ENCODE results near the gene RIIAD1. TPM values are rescaled to one million over a fixed set of nuclear protein-coding genes. Genes with fewer than 3 reads are reported as not detected.
A peak's percentile ranks its signal among the peaks of the same experiment; 100 is the strongest.
"Not testable (repeated sequence)": the region's sequence is repeated elsewhere in the genome, so short reads cannot be mapped to it uniquely, and the experiment has no call there.

RIIAD1 gene
- total RNA-seq (2.7 TPM), polyA plus RNA-seq (ENCODE audit: insufficient read depth in 1 of 8, insufficient read length in 8 of 8, low replicate concordance in 1 of 8) (1 to 10 TPM in 5 of 8 donors, under 1 TPM in 2, not detected in 1; 0.59 to 3.4 (median 1.4) TPM)
- long read RNA-seq, donor 1 = 0 reads
- long read RNA-seq, donor 2 = 0 reads
- long read RNA-seq, donor 3 = 0 reads
- long read RNA-seq, donor 4 = 0 reads
- long read RNA-seq, donor 5, partial matches to known transcripts = 0 of 2 reads
- long read RNA-seq, donor 5, other reads (novel, unspliced or antisense) = 0 of 2 reads
- long read RNA-seq, donor 6, partial matches to known transcripts = 0 of 1 reads
- long read RNA-seq, donor 6, other reads (novel, unspliced or antisense) = 0 of 1 reads
- long read RNA-seq, donor 7, partial matches to known transcripts = 0 of 3 reads
- long read RNA-seq, donor 7, other reads (novel, unspliced or antisense) = 0 of 3 reads
- long read RNA-seq, donor 8, partial matches to known transcripts = 0 of 1 reads
- long read RNA-seq, donor 8, other reads (novel, unspliced or antisense) = 0 of 1 reads
- long read RNA-seq, donor 9 = 0 reads
- long read RNA-seq, donor 10 = 0 reads
- long read RNA-seq, donor 11 = 0 reads

- Histone ChIP-seq H3K9me3 (replicated peaks; ENCODE audit: control insufficient read depth, low read depth, low read length) (no peaks in the 10 kb centered on the region), H3K4me1 (ENCODE audit: control insufficient read depth, insufficient read depth, low read length) (peaks cover 27% of the 10 kb centered on the region), H3K27ac (ENCODE audit: low read length) (peak within 1 kb of the TSS; percentile 69), H3K4me3 (ENCODE audit: low read length) (peak within 1 kb of the TSS; percentile 41), H3K27me3 (ENCODE audit: control insufficient read depth, insufficient read depth, low read length) (peaks cover 54% of the 10 kb centered on the region), H3K36me3 (ENCODE audit: control insufficient read depth, insufficient read depth, low read length) (no peaks in the 10 kb centered on the region)
- DNase-seq = peak; percentile 55
- WGBS (ENCODE audit: insufficient coverage) = 0% methylated on average over 31 of the region's 44 CpGs
Observed at GRCh38 chr1:151720974-151721787, at the start of gene RIIAD1. TSS of gene RIIAD1 (plus strand) at chr1:151721522. CDS start at chr1:151721537, 15 bp downstream.

- Histone ChIP-seq H3K4me3 (ENCODE audit: low read length) (no peak overlapping the region), H3K27me3 (ENCODE audit: control insufficient read depth, insufficient read depth, low read length) (no peaks in the 10 kb centered on the region), H3K36me3 (ENCODE audit: control insufficient read depth, insufficient read depth, low read length) (peaks cover 14% of the 10 kb centered on the region), H3K27ac (ENCODE audit: low read length) (no peak overlapping the region), H3K9me3 (replicated peaks; ENCODE audit: control insufficient read depth, low read depth, low read length) (peaks cover 6% of the 10 kb centered on the region), H3K4me1 (ENCODE audit: control insufficient read depth, insufficient read depth, low read length) (no peaks in the 10 kb centered on the region)
- no CpG with 5 or more reads among the region's 1 CpG for WGBS (ENCODE audit: insufficient coverage)
- no peak for DNase-seq
Observed at GRCh38 chr1:151673407-151673806, 47.9 kb upstream of the RIIAD1 start.

- no peak for DNase-seq
- Histone ChIP-seq H3K36me3 (ENCODE audit: control insufficient read depth, insufficient read depth, low read length) (peaks cover 9% of the 10 kb centered on the region), H3K27ac (ENCODE audit: low read length) (no peak overlapping the region), H3K9me3 (replicated peaks; ENCODE audit: control insufficient read depth, low read depth, low read length) (no peaks in the 10 kb centered on the region), H3K27me3 (ENCODE audit: control insufficient read depth, insufficient read depth, low read length) (no peaks in the 10 kb centered on the region), H3K4me3 (ENCODE audit: low read length) (no peak overlapping the region), H3K4me1 (ENCODE audit: control insufficient read depth, insufficient read depth, low read length) (no peaks in the 10 kb centered on the region)
- no CpG with 5 or more reads among the region's 4 CpGs for WGBS (ENCODE audit: insufficient coverage)
Observed at GRCh38 chr1:151680391-151680790, 40.9 kb upstream of the RIIAD1 start.

DNA sequence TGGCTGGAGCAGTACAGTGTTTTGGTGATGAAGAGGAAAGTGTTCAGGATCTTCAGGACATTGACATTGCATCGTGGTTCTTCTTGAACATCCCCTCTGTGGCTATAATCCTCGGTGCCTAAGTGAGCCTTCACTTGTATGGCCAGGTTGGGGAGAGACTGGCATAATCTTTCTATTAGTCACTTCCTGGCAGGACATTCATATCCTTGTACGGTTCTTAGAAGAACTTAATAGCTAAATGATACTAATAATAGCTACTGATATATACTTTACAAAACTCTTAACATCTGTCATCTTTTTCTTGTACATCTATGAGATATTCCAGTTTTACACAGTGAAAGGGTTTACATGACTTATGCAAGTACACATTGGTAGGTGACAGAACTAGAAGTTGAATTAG lies 40.5 kb upstream of the RIIAD1 start:
- Histone ChIP-seq H3K36me3 (ENCODE audit: control insufficient read depth, insufficient read depth, low read length) (peaks cover 9% of the 10 kb centered on the region), H3K9me3 (replicated peaks; ENCODE audit: control insufficient read depth, low read depth, low read length) (no peaks in the 10 kb centered on the region), H3K27me3 (ENCODE audit: control insufficient read depth, insufficient read depth, low read length) (no peaks in the 10 kb centered on the region), H3K4me1 (ENCODE audit: control insufficient read depth, insufficient read depth, low read length) (no peaks in the 10 kb centered on the region), H3K27ac (ENCODE audit: low read length) (no peak overlapping the region), H3K4me3 (ENCODE audit: low read length) (no peak overlapping the region)
- no peak for DNase-seq
- no CpG with 5 or more reads among the region's 3 CpGs for WGBS (ENCODE audit: insufficient coverage)

DNA sequence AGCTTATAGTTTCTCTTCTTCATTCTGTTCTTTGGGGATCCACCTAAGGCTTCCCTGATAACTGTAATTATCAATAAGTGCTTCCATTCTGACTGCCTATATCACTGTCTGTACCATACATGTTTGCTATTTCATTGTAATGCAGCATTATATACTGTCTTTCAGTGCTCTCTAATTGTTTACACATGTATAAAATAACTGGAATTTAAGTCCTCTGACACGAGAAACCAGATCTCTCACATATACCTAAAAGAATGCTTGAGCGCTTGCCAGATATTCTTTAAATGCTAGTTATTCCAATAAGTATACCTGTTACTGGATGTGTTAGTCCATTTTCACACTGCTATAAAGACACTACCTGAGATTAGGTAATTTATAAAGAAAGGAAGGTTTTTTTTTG lies 39.4 kb upstream of the RIIAD1 start:
- H3K27me3 ChIP-seq (ENCODE audit: control insufficient read depth, insufficient read depth, low read length) = no peaks in the 10 kb centered on the region
- no peaks in the 10 kb centered on the region for H3K4me1 ChIP-seq (ENCODE audit: control insufficient read depth, insufficient read depth, low read length)
- H3K4me3 ChIP-seq (ENCODE audit: low read length) = no peak overlapping the region
- no peaks in the 10 kb centered on the region for H3K9me3 ChIP-seq (replicated peaks; ENCODE audit: control insufficient read depth, low read depth, low read length)
- WGBS (ENCODE audit: insufficient coverage) = no CpG with 5 or more reads among the region's 2 CpGs
- H3K36me3 ChIP-seq (ENCODE audit: control insufficient read depth, insufficient read depth, low read length) = peaks cover 11% of the 10 kb centered on the region
- no peak for DNase-seq
- H3K27ac ChIP-seq (ENCODE audit: low read length) = no peak overlapping the region

DNA sequence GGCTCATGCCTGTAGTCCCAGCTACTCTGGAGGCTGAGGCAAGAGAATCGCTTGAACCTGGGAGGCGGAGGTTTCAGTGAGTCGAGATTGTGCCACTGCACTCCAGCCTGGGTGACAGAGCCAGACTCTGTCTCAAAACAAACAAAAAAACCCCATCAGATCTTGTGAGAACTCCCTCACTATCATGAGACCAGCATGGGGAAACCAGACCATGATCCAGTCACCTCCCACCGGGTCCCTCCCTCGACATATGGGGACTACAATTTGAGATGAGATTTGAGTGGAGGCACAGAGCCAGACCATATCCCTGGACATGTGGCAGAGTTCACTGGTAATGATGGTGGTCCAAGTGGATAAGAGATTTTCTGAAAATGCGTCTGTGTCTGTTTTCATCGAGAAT lies 38.4 kb upstream of the RIIAD1 start:
- not testable (repeated sequence) for DNase-seq; H3K27ac ChIP-seq (ENCODE audit: low read length); H3K4me3 ChIP-seq (ENCODE audit: low read length); H3K4me1 ChIP-seq (ENCODE audit: control insufficient read depth, insufficient read depth, low read length); H3K36me3 ChIP-seq (ENCODE audit: control insufficient read depth, insufficient read depth, low read length); H3K9me3 ChIP-seq (replicated peaks; ENCODE audit: control insufficient read depth, low read depth, low read length); H3K27me3 ChIP-seq (ENCODE audit: control insufficient read depth, insufficient read depth, low read length)
- 87% methylated on average over 3 of the region's 7 CpGs for WGBS (ENCODE audit: insufficient coverage)

DNA sequence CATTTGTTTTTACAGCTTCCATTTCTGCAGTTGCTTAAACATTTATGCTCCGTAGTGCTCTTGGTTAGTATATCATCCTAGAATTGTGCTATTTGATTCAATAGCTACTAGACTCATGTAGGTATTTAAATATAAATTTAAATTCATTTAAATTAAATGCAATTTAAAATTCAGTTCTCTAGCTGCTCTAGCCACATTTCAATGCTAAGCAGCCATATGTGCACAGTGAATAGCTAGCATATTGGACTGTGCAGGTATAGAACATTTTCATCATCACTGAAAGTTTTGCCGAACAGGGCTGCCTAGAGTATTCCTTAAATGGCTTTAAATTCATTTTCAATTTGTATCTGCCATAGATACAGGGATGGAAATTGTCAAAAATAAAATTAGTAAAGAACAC lies 37.2 kb upstream of the RIIAD1 start:
- no peak overlapping the region for H3K4me3 ChIP-seq (ENCODE audit: low read length)
- H3K4me1 ChIP-seq (ENCODE audit: control insufficient read depth, insufficient read depth, low read length) = no peaks in the 10 kb centered on the region
- no peak overlapping the region for H3K27ac ChIP-seq (ENCODE audit: low read length)
- H3K9me3 ChIP-seq (replicated peaks; ENCODE audit: control insufficient read depth, low read depth, low read length) = no peaks in the 10 kb centered on the region
- H3K27me3 ChIP-seq (ENCODE audit: control insufficient read depth, insufficient read depth, low read length) = no peaks in the 10 kb centered on the region
- peaks cover 8% of the 10 kb centered on the region for H3K36me3 ChIP-seq (ENCODE audit: control insufficient read depth, insufficient read depth, low read length)
- no peak for DNase-seq
- WGBS (ENCODE audit: insufficient coverage) = no CpG with 5 or more reads among the region's 2 CpGs

GRCh38 chr1:151686561-151686960 lies 34.8 kb upstream of the RIIAD1 start:
- no peaks in the 10 kb centered on the region for H3K27me3 ChIP-seq (ENCODE audit: control insufficient read depth, insufficient read depth, low read length)
- WGBS (ENCODE audit: insufficient coverage) = no CpG with 5 or more reads among the region's 2 CpGs
- no peak overlapping the region for H3K27ac ChIP-seq (ENCODE audit: low read length)
- no peaks in the 10 kb centered on the region for H3K4me1 ChIP-seq (ENCODE audit: control insufficient read depth, insufficient read depth, low read length)
- no peak for DNase-seq
- H3K9me3 ChIP-seq (replicated peaks; ENCODE audit: control insufficient read depth, low read depth, low read length) = no peaks in the 10 kb centered on the region
- H3K36me3 ChIP-seq (ENCODE audit: control insufficient read depth, insufficient read depth, low read length) = peaks cover 10% of the 10 kb centered on the region
- H3K4me3 ChIP-seq (ENCODE audit: low read length) = no peak overlapping the region

DNA sequence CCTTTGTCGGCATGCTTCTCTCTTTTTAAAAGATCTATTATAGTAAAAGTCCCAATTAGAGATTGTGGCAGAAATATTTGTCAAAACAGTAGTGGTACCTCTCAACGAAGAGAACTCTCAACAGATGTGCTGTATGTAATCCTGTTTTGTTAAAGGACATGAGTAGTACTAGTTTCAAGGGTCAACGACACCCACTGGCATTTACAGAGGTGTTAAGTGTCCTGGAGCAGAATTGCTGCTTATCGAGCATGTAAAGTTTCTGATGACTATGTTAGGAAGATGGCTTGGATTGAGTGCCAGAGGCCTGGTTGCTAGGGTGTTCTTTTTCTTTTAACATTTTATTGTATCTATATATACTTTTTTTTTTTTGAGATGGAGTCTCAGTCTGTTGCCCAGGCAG lies 31.8 kb upstream of the RIIAD1 start:
- H3K27ac ChIP-seq (ENCODE audit: low read length) = no peak overlapping the region
- H3K9me3 ChIP-seq (replicated peaks; ENCODE audit: control insufficient read depth, low read depth, low read length) = no peaks in the 10 kb centered on the region
- no peaks in the 10 kb centered on the region for H3K27me3 ChIP-seq (ENCODE audit: control insufficient read depth, insufficient read depth, low read length)
- no peak for DNase-seq
- no peak overlapping the region for H3K4me3 ChIP-seq (ENCODE audit: low read length)
- H3K4me1 ChIP-seq (ENCODE audit: control insufficient read depth, insufficient read depth, low read length) = no peaks in the 10 kb centered on the region
- peaks cover 23% of the 10 kb centered on the region for H3K36me3 ChIP-seq (ENCODE audit: control insufficient read depth, insufficient read depth, low read length)
- WGBS (ENCODE audit: insufficient coverage) = 69% methylated on average over 2 of the region's 4 CpGs

GRCh38 chr1:151692226-151692625 lies 29.1 kb upstream of the RIIAD1 start:
- no peak overlapping the region for H3K27ac ChIP-seq (ENCODE audit: low read length)
- no peaks in the 10 kb centered on the region for H3K27me3 ChIP-seq (ENCODE audit: control insufficient read depth, insufficient read depth, low read length)
- 72% methylated on average over 2 of the region's 3 CpGs for WGBS (ENCODE audit: insufficient coverage)
- DNase-seq = no peak
- H3K4me3 ChIP-seq (ENCODE audit: low read length) = no peak overlapping the region
- no peaks in the 10 kb centered on the region for H3K9me3 ChIP-seq (replicated peaks; ENCODE audit: control insufficient read depth, low read depth, low read length)
- H3K36me3 ChIP-seq (ENCODE audit: control insufficient read depth, insufficient read depth, low read length) = peaks cover 42% of the 10 kb centered on the region
- no peaks in the 10 kb centered on the region for H3K4me1 ChIP-seq (ENCODE audit: control insufficient read depth, insufficient read depth, low read length)
